DLD1 (cell line): ENCODE data around the gene PSMB11.

ENCODE experiments used
- in situ Hi-C: cut with HindIII; loops from 2 replicates; pipeline ENCODE4 v1.10.0; 2017; ENCODE audit warnings: low sequenced_read_pairs

Gene PSMB11

DNA sequence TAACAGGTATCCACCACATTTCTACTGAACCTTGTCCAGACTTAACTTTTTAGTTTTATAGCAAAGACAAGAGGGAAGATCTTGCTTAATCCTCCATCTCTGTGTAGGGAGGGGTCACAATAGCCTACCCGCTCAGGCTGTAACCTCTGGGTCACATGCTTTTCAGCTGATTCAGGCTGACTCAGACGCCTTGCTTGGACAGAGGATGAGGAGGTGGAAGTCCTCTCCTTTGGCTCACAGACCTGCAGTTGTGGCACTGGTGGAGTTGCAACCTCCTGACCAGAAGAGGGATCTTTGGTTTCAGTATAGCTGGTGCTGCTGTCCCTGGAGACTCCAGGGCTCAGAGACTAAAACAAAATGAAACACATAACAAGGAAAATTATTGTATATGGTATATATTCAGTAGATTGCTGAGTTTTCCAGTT lies 36.7 kb downstream of the PSMB11 start:
- in situ Hi-C loops: no loop called here

DNA sequence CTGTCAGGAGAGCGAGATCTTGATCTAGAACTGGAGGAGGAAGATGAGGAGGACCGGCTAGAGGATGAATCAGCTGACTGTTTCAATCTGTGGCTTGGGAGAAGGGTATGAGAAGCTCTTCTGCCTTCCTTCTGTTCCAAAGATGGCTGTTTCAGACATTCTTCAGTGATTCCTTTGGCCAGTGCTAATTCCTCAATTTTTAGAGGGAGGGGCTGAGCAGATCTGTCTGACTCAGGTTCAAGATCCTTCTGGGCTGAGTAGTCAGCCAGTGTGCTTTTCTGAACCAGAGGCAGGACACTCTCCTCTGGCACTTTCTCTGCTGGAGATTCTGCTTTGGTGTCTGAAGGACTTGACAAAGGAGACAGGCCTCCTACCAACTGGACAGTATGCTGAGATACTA lies 37.7 kb downstream of the PSMB11 start:
- in situ Hi-C loops: no loop called here

DNA sequence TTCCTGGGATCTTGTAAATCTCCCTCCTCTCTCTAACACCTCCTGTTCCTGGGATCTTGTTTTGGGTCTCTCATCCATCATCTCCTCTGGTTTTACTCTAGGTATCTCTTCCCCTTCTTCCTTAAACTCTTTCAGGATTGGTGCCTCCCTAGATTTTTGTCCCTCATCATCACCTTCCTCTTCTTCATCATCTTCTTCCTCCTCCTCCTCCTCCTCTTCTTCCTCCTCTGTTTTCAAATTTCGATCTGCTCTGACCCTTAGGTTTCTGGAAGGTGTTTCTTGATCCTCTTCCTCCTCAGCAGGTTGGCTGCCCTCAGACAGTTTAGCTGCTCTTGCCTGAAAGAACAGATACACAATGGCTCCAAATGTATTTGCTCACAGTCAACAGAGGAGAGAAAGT lies 38.5 kb downstream of the PSMB11 start:
- in situ Hi-C loops: no loop called here

DNA sequence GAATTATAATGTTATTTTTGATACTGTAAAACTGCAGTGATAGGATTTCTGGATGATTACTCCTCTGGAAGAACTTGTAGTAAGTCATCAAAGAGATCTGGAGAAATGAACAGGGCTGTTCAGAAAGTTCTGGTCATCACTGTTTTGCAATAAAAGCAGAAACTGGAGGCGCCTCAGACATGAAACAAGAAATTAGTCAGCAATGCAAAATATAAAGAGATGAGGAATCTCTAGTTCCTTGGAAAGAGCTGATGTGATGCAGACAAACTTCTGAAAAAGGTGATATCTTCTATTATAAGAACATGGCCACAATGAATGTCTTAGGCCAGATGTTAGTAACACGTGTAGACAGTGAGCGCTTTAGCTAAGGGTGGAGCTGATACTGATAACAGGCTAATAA lies 43.4 kb downstream of the PSMB11 start:
- in situ Hi-C loops: no loop called here

DNA sequence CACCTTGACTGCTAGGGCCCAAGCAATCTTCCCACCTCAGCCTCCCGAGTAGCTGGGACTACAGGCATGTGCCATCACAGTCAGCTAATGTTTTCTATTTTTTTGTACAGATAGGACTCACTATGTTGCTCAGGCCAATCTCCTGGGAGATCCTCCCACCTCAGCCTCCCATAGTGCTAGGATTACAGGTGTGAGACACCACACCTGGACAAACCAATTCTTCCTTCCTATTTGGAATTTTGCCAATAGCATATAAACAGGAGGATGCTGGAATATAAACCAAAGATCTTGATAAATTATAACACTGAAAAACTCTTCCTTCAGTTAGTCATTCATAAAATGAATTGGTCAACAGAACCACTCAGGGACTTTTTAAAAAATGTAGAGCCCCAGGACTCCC lies 44.6 kb downstream of the PSMB11 start:
- in situ Hi-C loops: no loop called here

DNA sequence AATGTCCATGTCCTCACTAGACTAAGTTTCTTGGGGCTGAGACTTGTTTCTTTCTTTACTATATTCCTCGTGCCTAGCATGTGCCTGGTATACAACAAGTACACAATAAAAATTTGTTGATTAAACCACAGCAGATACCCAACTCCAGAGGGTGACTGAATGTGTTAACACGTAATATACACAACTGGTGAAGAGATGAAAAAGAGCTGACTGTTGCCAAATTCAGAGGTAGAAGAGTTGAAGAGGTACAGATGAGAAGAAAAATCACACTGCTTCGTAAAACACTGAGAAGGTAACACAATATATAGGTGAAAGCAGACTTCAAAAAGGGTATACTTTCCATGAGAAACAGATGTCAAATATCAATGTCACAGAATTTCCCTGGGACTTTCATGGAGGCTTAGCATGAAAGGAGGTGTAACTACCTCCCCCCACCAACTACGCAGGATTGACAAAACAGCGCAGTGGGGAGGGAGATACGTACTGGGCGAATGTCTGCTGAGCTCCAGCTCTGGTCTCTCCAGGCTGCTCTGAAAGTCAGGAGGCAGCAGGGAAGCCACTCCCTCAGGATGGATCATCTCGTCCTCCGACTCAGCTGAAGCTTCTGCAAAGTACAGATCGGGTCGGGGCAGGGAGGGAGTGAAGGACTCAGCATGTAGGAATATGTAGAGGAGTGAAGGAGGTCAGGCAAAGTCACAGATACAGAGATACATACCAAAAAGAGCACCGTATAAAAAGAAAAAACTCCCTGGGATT lies 47.7 kb downstream of the PSMB11 start:
- in situ Hi-C loops: no loop called here

DNA sequence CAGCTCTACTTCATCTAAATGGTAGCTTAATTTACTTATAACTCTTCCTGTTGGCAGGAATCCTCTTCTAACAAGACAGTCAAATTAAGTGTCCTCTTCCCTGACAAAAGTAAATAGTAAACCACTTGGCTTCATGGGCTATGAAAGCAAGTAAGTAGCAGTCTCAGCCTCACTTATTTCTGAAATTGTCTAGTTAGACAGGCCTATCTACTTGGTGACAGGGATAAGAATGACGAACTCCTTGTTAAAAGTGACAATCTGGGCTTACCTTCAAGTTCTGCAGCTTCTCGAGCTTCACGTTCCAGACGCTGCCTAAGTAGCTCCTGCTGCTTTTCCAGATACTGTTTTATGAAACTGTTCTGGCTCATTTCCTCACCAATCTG lies 48.2 kb downstream of the PSMB11 start:
- in situ Hi-C loops: no loop called here

DNA sequence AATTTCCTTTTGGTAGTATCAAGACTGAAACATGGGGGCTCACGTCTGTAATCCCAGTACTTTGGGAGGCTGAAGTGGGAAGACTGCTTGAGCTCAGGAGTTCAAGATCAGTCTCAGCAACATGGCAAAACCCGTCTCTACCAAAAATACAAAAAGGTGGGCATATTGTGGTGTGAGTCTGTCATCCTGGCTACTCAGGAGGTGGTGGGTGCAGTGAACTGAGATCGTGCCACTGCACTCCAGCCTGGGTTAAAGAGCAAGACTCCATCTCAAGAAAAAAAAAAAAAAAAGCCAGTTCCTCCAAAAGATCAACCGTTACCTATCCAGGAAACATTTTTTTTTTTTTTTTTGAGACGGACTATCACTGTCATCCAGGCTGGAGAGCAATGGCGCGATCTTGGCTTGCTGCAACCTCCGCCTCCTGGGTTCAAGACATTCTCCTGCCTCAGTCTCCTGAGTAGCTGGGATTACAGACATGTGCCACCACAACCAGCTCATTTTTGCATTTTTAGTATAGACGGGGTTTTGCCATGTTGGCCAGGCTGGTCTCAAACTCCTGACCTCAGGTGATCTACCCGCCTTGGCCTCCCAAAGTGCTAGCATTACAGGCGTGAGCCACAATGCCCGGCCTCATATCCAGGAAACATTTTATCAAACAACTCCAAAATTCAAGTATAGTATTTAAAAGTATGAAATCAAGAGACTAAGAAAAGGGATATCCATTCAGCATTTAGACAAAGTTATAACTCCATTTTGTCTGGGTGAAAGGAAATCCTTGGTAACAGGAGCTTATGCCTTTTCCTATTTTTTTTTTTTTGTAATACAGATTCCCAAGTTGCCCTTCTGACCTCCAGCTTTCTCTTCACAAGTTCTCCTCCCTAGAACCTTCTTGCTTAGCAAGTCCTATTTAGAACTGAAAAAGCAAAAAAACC lies 49.5 kb downstream of the PSMB11 start:
- in situ Hi-C loops: no loop called here

DNA sequence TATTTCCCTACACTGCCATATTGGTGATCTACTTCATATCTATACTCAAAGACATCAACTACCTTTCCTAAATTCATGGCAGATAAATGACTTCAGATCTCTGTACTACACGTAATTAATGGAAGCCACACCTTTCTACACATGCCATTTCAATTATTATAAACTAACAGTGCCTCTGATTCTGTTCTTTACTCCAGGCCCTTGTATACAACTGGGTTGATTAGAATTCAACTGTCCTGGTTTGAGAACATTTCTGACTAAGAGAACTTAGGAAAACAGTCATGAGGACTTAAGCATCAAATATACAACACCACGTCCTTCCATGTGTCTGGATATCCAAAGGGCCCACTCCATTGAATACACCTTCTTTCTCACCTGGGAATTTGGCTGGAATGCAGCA lies 51.1 kb downstream of the PSMB11 start:
- in situ Hi-C loops: no loop called here

DNA sequence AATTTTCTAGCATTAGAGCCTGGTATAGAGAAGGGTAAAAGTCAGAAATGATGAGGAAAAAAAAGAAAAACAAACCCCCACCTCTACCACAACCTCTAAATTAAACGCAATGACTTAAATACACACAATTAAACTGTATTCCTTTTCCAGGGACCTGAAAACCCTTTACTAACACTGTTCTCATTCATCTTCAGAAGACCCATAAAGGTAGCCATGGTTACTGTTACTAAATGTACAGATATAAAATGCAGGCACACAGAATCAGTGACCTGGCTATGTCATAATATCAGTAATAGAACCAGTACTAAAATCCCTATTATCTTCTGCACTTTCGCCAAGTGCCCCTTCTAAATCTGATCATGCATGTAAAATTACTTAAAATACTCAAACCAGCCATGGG lies 51.5 kb downstream of the PSMB11 start:
- in situ Hi-C loops: no loop called here
